Spleen (tissue), 11 donors: ENCODE measurements around the gene CDR2L. TPM values are rescaled to one million over a fixed set of nuclear protein-coding genes. Genes with fewer than 3 reads are reported as not detected.
A peak's percentile ranks its signal among the peaks of the same experiment; 100 is the strongest.

ENCODE experiments used
- DNase-seq: peaks from one replicate; pipeline ENCODE4 v3.0.0-alpha.2; 2020
- H3K27ac ChIP-seq, 8 donors: fragments of 200-600 bp; sonication (generic) in 7 of 8; 1 replicate in 4 of 8; 2 replicates in 4 of 8; pipeline versions ENCODE4 v1.5.0 to v1.8.0; 2016 to 2021; ENCODE audit warnings: inconsistent platforms in 4 of 8, mild to moderate bottlenecking in 4 of 8, moderate library complexity in 1 of 8
- H3K27me3 ChIP-seq, 7 donors: fragments of 200-600 bp; sonication (generic) in 6 of 7; replicated peaks in 1 of 7; 1 replicate in 4 of 7; 2 replicates in 3 of 7; pipeline versions ENCODE4 v1.5.0 to v1.8.0; 2016 to 2021; ENCODE audit warnings: inconsistent platforms in 3 of 7, mild to moderate bottlenecking in 1 of 7
- H3K36me3 ChIP-seq, 6 donors: fragments of 200-600 bp; sonication (generic) in 5 of 6; 1 replicate in 4 of 6; 2 replicates in 2 of 6; pipeline versions ENCODE4 v1.5.0 to v1.8.0; 2016 to 2021; ENCODE audit warnings: inconsistent platforms in 2 of 6
- H3K4me1 ChIP-seq, 6 donors: fragments of 200-600 bp; sonication (generic) in 5 of 6; 1 replicate in 3 of 6; 2 replicates in 3 of 6; pipeline versions ENCODE4 v1.5.0 to v1.8.0; 2016 to 2021; ENCODE audit warnings: inconsistent platforms in 3 of 6
- H3K4me3 ChIP-seq, 8 donors: fragments of 200-600 bp; sonication (generic) in 7 of 8; 1 replicate in 4 of 8; 2 replicates in 4 of 8; pipeline versions ENCODE4 v1.5.0 to v1.8.0; 2016 to 2021; ENCODE audit warnings: inconsistent platforms in 4 of 8, mild to moderate bottlenecking in 4 of 8, moderate library complexity in 2 of 8
- H3K9me3 ChIP-seq, 8 donors: fragments of 200-600 bp; sonication (generic) in 7 of 8; 1 replicate in 4 of 8; 2 replicates in 4 of 8; pipeline versions ENCODE4 v1.5.0 to v1.8.0; 2016 to 2021; ENCODE audit warnings: inconsistent platforms in 4 of 8
- CTCF ChIP-seq, 11 experiments: fragments of 200-600 bp in 7 of 11; fragments of 450-650 bp in 4 of 11; sonication (generic) in 4 of 11; IDR thresholded peaks in 8 of 11; conservative IDR thresholded peaks in 3 of 11; 1 replicate in 7 of 11; 2 replicates in 4 of 11; pipeline versions ENCODE4 v1.4.0 to v1.8.0; 2016 to 2021; ENCODE audit warnings: antibody characterized with exemption in 11 of 11, inconsistent platforms in 4 of 11, mild to moderate bottlenecking in 1 of 11
- POLR2A ChIP-seq, 3 donors: fragments of 450-650 bp; IDR thresholded peaks; one replicate each; pipeline ENCODE4 v1.5.1; 2017; ENCODE audit warnings: antibody characterized with exemption in 3 of 3, mild to moderate bottlenecking in 1 of 3
- POLR2AphosphoS5 ChIP-seq, 3 donors: sonication (generic); formaldehyde crosslinking; IDR thresholded peaks; one replicate each; pipeline ENCODE4 v1.5.1; 2017; ENCODE audit warnings: antibody characterized with exemption in 3 of 3
- WGBS, 5 donors: extraction: QIAGEN DNeasy Blood & Tissue Kit in 3 of 5; methylation state at CpG; one replicate each; pipeline versions ENCODE4 v1.1.5 to v1.1.7; 2013 to 2018; 5-methylcytosine and 5-hydroxymethylcytosine counted together
- intact Hi-C: fragments of 100-400 bp; cut with DNase I; formaldehyde crosslinking; loops from one replicate; pipeline ENCODE4 v1.15.0; 2023; ENCODE audit warnings: low total_unique reads
- polyA plus RNA-seq, 3 donors: library from polyadenylated mRNA; stranded (reverse); fragments of 200-250 nt; gene quantifications; one replicate each; pipeline ENCODE4 v1.2.1, GENCODE V29; 2013
- total RNA-seq, 7 donors: library from RNA; depleted of rRNA in 3 of 7; stranded (reverse); fragments of >200 nt in 3 of 7; fragmentation: NEBNext Ultra II Directional in 4 of 7; extraction: Animal tissue kit (Norgen Biotek cat#: 25700) in 4 of 7; gene quantifications; one replicate each; pipeline versions ENCODE4 v1.1.0 to v1.2.1, GENCODE V29; 2016 to 2021
- donor health status: healthy with polysubstance abuse.
- donor health status: DM: no; HTN: no; CAD: no; lungs with moderate emphysema.
- donor health status: DM: no; HTN: no; CAD: no.
- donor health status: Bipolar disorder and iron deficiency.
- donor health status: healthy.
- donor health status: DM: no; HTN: no; CAD: no.
- donor health status: DM: yes; HTN: yes; CAD: no.

Gene CDR2L
- total and polyA plus RNA-seq, 10 donors = 0.48 to 6.0 (median 1.9) TPM

- DNase-seq = peak; percentile 91
- H3K9me3 ChIP-seq = no peaks in the 10 kb centered on the region
- no peak for TF ChIP-seq POLR2A (IDR thresholded peaks at IDR 0.05)
- peak in 2 of 3 donors; percentile 33 to 62 for TF ChIP-seq POLR2AphosphoS5 (IDR thresholded peaks at IDR 0.05)
- peak; percentile 49 to 89 (median 79) for TF ChIP-seq CTCF (IDR thresholded peaks at IDR 0.05 in 8 of 11, conservative IDR thresholded peaks at IDR 0.05 in 3 of 11)
- H3K27ac ChIP-seq = no peak overlapping the region
- H3K4me3 ChIP-seq = no peak overlapping the region
- intact Hi-C loops = loop anchor here (10.0 kb wide), 1 partner anchor 243 kb away; the partner anchor contains the start of gene NUP85
- peaks cover 0 to 21% (median 0%) of the 10 kb centered on the region in 7 donors for H3K27me3 ChIP-seq
- 37 to 48% (median 42%) methylated on average over 13 to 23 of the region's 23 CpGs for WGBS, 5 donors
- peaks cover 0 to 25% (median 13%) of the 10 kb centered on the region in 6 donors for H3K4me1 ChIP-seq
- H3K36me3 ChIP-seq = peaks cover 0 to 9% (median 0%) of the 10 kb centered on the region in 6 donors
Measured at GRCh38 chr17:74961657-74962350, 25.6 kb upstream of the CDR2L start.

- WGBS, 5 donors = 79 to 91% (median 87%) methylated on average over 15 to 18 of the region's 18 CpGs
- H3K4me3 ChIP-seq = no peak overlapping the region
- no peaks in the 10 kb centered on the region for H3K9me3 ChIP-seq
- H3K27me3 ChIP-seq = peaks cover 0 to 19% (median 0%) of the 10 kb centered on the region in 7 donors
- no peak overlapping the region for H3K27ac ChIP-seq
- peaks cover 0 to 24% (median 11%) of the 10 kb centered on the region in 6 donors for H3K4me1 ChIP-seq
- TF ChIP-seq POLR2AphosphoS5 (IDR thresholded peaks at IDR 0.05) (no peak), POLR2A (IDR thresholded peaks at IDR 0.05) (no peak), CTCF (IDR thresholded peaks at IDR 0.05 in 8 of 11, conservative IDR thresholded peaks at IDR 0.05 in 3 of 11) (no peak)
- peaks cover 0 to 9% (median 0%) of the 10 kb centered on the region in 6 donors for H3K36me3 ChIP-seq
- no peak for DNase-seq
- intact Hi-C loops = loop anchor here (10.0 kb wide), 1 partner anchor 242 kb away; the partner anchor contains the start of gene NUP85
Measured at GRCh38 chr17:74962622-74963394, 24.6 kb upstream of the CDR2L start.

- H3K4me1 ChIP-seq = peaks cover 0 to 20% (median 11%) of the 10 kb centered on the region in 6 donors
- peaks cover 0 to 9% (median 0%) of the 10 kb centered on the region in 6 donors for H3K36me3 ChIP-seq
- DNase-seq = no peak
- peaks cover 0 to 12% (median 0%) of the 10 kb centered on the region in 7 donors for H3K27me3 ChIP-seq
- 62 to 75% (median 74%) methylated on average over 7 to 12 of the region's 12 CpGs; no CpG with 5 or more reads in 1 of the 5 donors for WGBS, 5 donors
- TF ChIP-seq CTCF (IDR thresholded peaks at IDR 0.05 in 8 of 11, conservative IDR thresholded peaks at IDR 0.05 in 3 of 11) (no peak), POLR2A (IDR thresholded peaks at IDR 0.05) (no peak), POLR2AphosphoS5 (IDR thresholded peaks at IDR 0.05) (no peak)
- intact Hi-C loops = loop anchor here (10.0 kb wide), 1 partner anchor 241 kb away; the partner anchor contains the start of gene NUP85
- H3K4me3 ChIP-seq = no peak overlapping the region
- no peak overlapping the region for H3K27ac ChIP-seq
- no peaks in the 10 kb centered on the region for H3K9me3 ChIP-seq
Measured at GRCh38 chr17:74963656-74964055, 23.8 kb upstream of the CDR2L start.
